ENCODE data around the gene ZNF892. TPM values are rescaled to one million over a fixed set of nuclear protein-coding genes. Genes with fewer than 3 reads are reported as not detected.
"Not testable (repeated sequence)": the region's sequence is repeated elsewhere in the genome, so short reads cannot be mapped to it uniquely, and the experiment has no call there.

ZNF892 gene
- total RNA-seq, 2 donors from 2014 or later, result 2.2 to 2.6 TPM

DNA sequence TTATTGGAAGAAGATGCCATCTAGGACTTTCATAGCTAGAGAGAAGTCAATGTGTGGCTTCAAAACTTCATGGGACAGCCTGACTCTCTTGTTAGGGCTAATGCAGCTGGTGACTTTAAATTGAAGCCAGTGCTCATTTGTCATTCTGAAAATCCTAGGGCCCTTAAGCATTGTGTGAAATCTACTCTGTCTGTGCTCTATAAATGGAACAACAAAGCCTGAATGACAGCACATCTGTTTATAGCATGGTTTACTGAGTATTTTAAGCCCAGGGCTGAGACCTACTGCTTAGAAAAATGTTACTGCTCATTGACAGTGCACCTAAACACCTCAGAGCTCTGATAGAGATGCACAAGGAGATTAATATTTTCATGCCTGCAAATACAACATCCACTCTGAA lies 30.8 kb downstream of the ZNF892 start:
- H3K4me1 ChIP-seq, result no peaks in the 10 kb centered on the region
- H3K4me3 ChIP-seq, result no peak overlapping the region
- H3K27ac ChIP-seq, result no peak overlapping the region
- no peak overlapping the region for H3K9ac ChIP-seq (ENCODE audit: low read depth in 2 of 2, low read length in 2 of 2)
- TF ChIP-seq, protein P1, sequence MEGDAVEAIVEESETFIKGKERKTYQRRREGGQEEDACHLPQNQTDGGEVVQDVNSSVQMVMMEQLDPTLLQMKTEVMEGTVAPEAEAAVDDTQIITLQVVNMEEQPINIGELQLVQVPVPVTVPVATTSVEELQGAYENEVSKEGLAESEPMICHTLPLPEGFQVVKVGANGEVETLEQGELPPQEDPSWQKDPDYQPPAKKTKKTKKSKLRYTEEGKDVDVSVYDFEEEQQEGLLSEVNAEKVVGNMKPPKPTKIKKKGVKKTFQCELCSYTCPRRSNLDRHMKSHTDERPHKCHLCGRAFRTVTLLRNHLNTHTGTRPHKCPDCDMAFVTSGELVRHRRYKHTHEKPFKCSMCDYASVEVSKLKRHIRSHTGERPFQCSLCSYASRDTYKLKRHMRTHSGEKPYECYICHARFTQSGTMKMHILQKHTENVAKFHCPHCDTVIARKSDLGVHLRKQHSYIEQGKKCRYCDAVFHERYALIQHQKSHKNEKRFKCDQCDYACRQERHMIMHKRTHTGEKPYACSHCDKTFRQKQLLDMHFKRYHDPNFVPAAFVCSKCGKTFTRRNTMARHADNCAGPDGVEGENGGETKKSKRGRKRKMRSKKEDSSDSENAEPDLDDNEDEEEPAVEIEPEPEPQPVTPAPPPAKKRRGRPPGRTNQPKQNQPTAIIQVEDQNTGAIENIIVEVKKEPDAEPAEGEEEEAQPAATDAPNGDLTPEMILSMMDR (IDR thresholded peaks at IDR 0.05), result no peak
- H3K9me3 ChIP-seq, result no peaks in the 10 kb centered on the region
- no peaks in the 10 kb centered on the region for H3K36me3 ChIP-seq
- no peaks in the 10 kb centered on the region for H3K27me3 ChIP-seq
- intact Hi-C loops (cut with DNase I), result no loop called here
- DNase-seq, result no peak

DNA sequence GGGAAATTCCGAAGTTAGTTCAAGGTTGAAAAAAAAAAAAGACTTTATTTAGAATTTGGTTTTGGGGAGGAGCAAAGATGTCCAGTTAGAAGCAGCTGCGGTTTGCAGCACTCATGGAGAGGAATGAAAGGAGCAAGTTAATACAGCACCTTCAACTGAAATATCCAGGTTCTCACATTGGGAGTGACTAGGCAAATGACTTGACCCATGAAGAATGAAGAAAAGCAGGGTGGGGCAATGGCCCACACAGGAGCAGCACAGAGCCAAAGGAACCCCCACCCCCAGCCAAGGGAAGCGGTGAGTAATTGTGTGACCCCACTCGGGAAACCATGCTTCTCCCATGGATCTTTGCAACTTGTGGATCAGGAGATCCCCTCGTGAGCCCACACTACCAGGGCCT lies 32.8 kb downstream of the ZNF892 start:
- H3K27me3 ChIP-seq, result no peaks in the 10 kb centered on the region
- H3K9ac ChIP-seq (ENCODE audit: low read depth in 2 of 2, low read length in 2 of 2), result no peak overlapping the region
- no peak for DNase-seq
- no peaks in the 10 kb centered on the region for H3K36me3 ChIP-seq
- intact Hi-C loops (cut with DNase I), result no loop called here
- H3K4me1 ChIP-seq, result no peaks in the 10 kb centered on the region
- H3K4me3 ChIP-seq, result no peak overlapping the region
- H3K27ac ChIP-seq, result no peak overlapping the region
- no peaks in the 10 kb centered on the region for H3K9me3 ChIP-seq
- TF ChIP-seq, protein P1 (IDR thresholded peaks at IDR 0.05), result no peak

DNA sequence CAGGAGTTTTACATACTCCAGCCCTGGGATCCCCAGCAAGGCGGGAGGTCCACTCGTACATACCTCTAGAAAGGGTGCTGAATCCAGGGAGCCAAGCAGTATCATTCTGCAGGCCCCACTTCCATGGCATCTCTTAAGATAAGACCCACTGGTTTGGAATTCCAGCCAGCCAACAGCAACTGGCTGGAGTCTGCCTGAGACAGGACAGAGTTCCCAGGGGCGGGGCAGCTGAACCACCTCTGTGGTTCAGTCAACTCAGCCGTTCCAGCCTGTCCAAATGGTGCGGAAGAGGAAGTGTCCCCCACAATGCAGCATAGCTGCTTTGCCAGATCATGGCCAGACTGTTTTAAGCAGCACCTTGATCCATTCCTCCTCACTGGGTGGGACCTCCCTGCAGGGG lies 33.2 kb downstream of the ZNF892 start:
- Histone ChIP-seq H3K27ac (no peak overlapping the region), H3K9me3 (no peaks in the 10 kb centered on the region), H3K36me3 (no peaks in the 10 kb centered on the region), H3K4me1 (no peaks in the 10 kb centered on the region), H3K27me3 (no peaks in the 10 kb centered on the region), H3K9ac (ENCODE audit: low read depth in 2 of 2, low read length in 2 of 2) (no peak overlapping the region), H3K4me3 (no peak overlapping the region)
- DNase-seq, result no peak
- TF ChIP-seq, protein P1 (IDR thresholded peaks at IDR 0.05), result no peak
- intact Hi-C loops (cut with DNase I), result no loop called here

DNA sequence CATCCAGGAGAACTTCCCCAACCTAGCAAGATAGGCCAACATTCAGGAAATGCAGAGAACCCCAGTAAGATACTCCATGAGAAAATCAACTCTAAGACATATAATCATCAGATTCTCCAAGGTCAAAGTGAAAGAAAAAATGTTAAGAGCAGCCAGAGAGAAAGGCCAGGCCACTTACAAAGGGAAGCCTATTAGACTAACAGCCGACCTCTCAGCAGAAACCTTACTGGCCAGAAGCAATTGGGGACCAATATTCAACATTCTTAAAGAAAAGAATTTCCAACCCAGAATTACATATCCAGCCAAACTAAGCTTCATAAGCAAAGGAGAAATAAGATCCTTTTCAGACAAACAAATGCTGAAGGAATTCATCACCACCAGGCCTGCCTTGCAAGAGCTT lies 34.8 kb downstream of the ZNF892 start:
- intact Hi-C loops (cut with DNase I); H3K36me3 ChIP-seq; H3K9ac ChIP-seq (ENCODE audit: low read depth in 2 of 2, low read length in 2 of 2); H3K9me3 ChIP-seq; H3K4me1 ChIP-seq; DNase-seq; H3K27me3 ChIP-seq; H3K4me3 ChIP-seq; H3K27ac ChIP-seq: not testable (repeated sequence)

Other genes with a start within 250 kb of the ZNF892 start
- gene MAL, start 181.8 kb upstream of the ZNF892 start, total RNA-seq, result 1 to 10 TPM in 1 of 2 donors, under 1 TPM in 1; 0.54 to 3.5 TPM
- 10 to 100 TPM; 68.8 to 87.3 TPM for gene MRPS5, start 85.7 kb upstream of the ZNF892 start, total RNA-seq
- gene ZNF514, start 47.7 kb upstream of the ZNF892 start, total RNA-seq, result 10 to 100 TPM; 12.8 to 15.6 TPM
- gene ZNF2, start 41.7 kb upstream of the ZNF892 start, total RNA-seq, result 1 to 10 TPM; 3.3 to 3.5 TPM
- 10 to 100 TPM; 27.4 to 63.4 TPM for gene PROM2, start 66.9 kb downstream of the ZNF892 start, total RNA-seq
- 1 to 10 TPM; 1.5 to 2.3 TPM for gene KCNIP3, start 89.8 kb downstream of the ZNF892 start, total RNA-seq
- 10 to 100 TPM; 21.0 to 28.9 TPM for gene FAHD2A, start 195.2 kb downstream of the ZNF892 start, total RNA-seq

Measured in colonic mucosa (tissue), 4 donors.